ENCODE results near the gene HDAC1. TPM values are rescaled to one million over a fixed set of nuclear protein-coding genes. Genes with fewer than 3 reads are reported as not detected.

HDAC1 gene
- total and polyA plus RNA-seq, 11 donors = 20.0 to 46.6 (median 29.3) TPM

DNA sequence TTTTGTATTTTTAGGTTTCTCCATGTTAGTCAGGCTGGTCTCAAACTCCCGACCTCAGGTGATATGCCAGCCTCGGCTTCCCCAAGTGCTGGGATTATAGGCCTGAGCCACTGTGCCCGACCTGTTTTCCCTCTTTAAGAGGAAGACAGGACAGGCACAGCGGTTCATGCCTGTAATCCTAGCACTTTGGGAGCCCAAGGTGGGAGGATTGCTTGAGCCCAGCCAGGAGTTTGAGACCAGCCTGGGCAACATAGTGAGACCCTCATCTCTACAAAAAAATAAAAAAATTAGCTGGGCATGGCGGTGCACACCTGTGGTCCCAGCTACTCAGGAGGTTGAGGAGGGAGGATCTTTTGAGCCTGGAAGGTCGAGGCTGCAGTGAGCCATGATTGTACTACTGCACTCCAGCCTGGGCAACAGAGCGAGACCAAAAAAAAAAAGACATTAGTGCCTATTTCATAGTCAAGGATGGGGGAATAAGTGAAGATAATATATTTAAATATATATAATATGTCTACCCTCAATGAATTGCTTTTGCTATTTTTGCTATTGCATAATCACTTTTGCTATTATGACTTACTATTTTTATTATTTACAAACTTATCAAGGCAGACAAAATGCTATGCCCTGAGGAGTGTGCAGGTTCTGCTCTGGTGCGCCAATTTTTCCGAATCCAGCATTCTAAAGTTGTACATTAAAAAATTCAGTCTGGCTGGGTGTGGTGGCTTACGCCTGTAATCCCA is 26.4 kb downstream of the HDAC1 start:
- Histone ChIP-seq H3K4me3 (no peak overlapping the region), H3K27me3 (no peaks in the 10 kb centered on the region), H3K36me3 (peaks cover 0 to 49% (median 29%) of the 10 kb centered on the region in 9 donors), H3K4me1 (peaks cover 0 to 17% (median 6%) of the 10 kb centered on the region in 12 donors), H3K27ac (no peak overlapping the region), H3K9me3 (no peaks in the 10 kb centered on the region)
- intact Hi-C loops (cut with DNase I) = loop anchor here in 8 of 10 donors (5.0 to 10.0 kb wide), 5 partner anchors 73 to 103 kb away; partner anchors contain the start of genes EIF3I (in 1 of the 8), FAM167B (in 1 of the 8) and TMEM234 (in 1 of the 8)
- WGBS, 4 donors = 96 to 97% (median 97%) methylated on average over 10 of the region's 10 CpGs
- ATAC-seq = no peak
- DNase-seq = no peak
- TF ChIP-seq POLR2A (IDR thresholded peaks at IDR 0.05) = no peak
- TF ChIP-seq, protein P1, sequence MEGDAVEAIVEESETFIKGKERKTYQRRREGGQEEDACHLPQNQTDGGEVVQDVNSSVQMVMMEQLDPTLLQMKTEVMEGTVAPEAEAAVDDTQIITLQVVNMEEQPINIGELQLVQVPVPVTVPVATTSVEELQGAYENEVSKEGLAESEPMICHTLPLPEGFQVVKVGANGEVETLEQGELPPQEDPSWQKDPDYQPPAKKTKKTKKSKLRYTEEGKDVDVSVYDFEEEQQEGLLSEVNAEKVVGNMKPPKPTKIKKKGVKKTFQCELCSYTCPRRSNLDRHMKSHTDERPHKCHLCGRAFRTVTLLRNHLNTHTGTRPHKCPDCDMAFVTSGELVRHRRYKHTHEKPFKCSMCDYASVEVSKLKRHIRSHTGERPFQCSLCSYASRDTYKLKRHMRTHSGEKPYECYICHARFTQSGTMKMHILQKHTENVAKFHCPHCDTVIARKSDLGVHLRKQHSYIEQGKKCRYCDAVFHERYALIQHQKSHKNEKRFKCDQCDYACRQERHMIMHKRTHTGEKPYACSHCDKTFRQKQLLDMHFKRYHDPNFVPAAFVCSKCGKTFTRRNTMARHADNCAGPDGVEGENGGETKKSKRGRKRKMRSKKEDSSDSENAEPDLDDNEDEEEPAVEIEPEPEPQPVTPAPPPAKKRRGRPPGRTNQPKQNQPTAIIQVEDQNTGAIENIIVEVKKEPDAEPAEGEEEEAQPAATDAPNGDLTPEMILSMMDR (IDR thresholded peaks at IDR 0.05) = no peak

DNA sequence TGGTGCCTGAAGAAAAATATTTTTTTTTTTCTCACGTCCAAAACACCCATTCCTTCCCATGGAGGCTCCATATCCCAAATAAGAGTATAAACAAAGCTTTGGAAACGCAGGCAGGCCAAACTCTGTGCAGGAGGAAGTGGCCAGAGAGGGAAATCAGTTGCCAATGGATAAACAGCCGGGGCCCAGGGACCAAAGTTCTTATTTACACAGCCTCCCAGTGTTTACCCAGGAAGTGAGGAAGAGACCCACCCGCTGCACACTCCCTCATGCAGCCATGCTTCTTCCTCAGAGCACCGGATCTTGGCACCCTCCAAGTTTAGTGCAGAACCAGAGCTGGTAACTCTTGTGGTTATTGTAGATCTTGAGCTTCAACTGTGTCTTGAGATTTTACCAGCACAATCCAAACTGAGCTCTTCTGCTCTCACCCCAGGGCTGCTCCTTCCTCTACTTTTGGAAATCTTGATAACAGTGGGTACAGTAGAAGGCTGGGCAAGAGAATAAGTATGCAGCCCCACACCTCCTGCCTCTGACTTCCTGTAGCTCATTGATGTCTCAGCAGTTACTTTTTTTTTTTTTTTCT is 29.9 kb downstream of the HDAC1 start:
- intact Hi-C loops (cut with DNase I) = no loop called here
- peaks cover 0 to 73% (median 57%) of the 10 kb centered on the region in 9 donors for H3K36me3 ChIP-seq
- H3K4me3 ChIP-seq = no peak overlapping the region
- TF ChIP-seq, protein P1 (IDR thresholded peaks at IDR 0.05) = no peak
- TF ChIP-seq POLR2A (IDR thresholded peaks at IDR 0.05) = no peak
- H3K27me3 ChIP-seq = no peaks in the 10 kb centered on the region
- no peaks in the 10 kb centered on the region for H3K9me3 ChIP-seq
- no peak for DNase-seq
- peak in 1 of 4 donors; percentile 38 for ATAC-seq
- WGBS, 4 donors = 51 to 67% (median 59%) methylated on average over 5 of the region's 5 CpGs
- H3K27ac ChIP-seq = peak overlapping the region in 1 of 12 donors; percentile 66
- peaks cover 0 to 10% (median under 1%) of the 10 kb centered on the region in 12 donors for H3K4me1 ChIP-seq

DNA sequence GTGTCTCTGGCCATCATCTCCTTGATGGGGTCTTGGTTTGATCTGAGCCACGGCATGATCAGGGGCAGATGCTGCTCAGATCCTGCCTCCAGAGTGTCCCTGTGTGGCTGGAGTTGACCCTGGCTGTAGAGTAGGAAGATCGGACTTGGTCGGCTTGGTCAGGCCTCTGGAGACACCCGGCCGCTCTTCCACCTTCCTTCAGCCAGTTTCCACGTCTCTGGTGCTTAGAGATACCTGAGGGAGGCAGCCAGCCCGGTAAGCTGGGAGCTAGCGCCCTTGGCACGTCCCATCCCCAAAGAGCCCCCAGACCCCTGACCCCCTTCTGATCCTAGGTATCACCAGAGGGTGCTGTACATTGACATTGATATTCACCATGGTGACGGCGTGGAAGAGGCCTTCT is 35.3 kb downstream of the HDAC1 start:
- no peak overlapping the region for H3K27ac ChIP-seq
- H3K9me3 ChIP-seq = no peaks in the 10 kb centered on the region
- WGBS, 4 donors = 90 to 95% (median 93%) methylated on average over 8 to 11 of the region's 11 CpGs
- H3K27me3 ChIP-seq = no peaks in the 10 kb centered on the region
- H3K4me1 ChIP-seq = peaks cover 0 to under 1% (median 0%) of the 10 kb centered on the region in 12 donors
- no peak overlapping the region for H3K4me3 ChIP-seq
- peaks cover 0 to 92% (median 79%) of the 10 kb centered on the region in 9 donors for H3K36me3 ChIP-seq
- ATAC-seq = no peak
- intact Hi-C loops (cut with DNase I) = no loop called here
- DNase-seq = no peak
- TF ChIP-seq POLR2A (IDR thresholded peaks at IDR 0.05) = no peak

DNA sequence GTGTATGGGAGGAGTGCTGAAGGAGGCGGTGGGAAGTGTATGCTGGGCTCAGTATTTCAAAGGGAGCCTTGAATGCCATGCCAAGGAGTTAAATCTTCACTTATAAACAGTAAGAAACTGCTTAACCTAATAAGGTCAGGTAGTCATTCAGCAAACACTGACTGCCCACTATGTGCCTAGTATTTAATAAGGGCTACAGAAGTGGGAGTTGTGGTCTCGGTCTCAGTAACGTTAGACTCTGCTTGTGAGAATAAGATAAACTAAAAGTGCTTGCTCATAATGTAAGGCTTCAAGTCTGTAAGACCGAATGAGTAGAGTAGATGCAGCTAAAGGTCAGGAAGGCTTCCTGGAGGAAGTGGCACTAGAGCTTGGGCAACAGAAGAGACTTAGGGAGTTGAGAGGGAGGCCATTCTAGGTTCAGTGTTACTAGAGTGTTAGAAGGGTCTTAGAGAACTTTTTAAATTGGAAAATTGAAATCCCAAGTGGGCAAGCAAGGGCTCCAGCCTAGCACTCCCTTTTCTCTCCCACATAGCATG is 38.1 kb downstream of the HDAC1 start:
- H3K4me3 ChIP-seq = no peak overlapping the region
- TF ChIP-seq, protein P1 (IDR thresholded peaks at IDR 0.05) = no peak
- no peak for TF ChIP-seq POLR2A (IDR thresholded peaks at IDR 0.05)
- no peaks in the 10 kb centered on the region for H3K9me3 ChIP-seq
- H3K4me1 ChIP-seq = peaks cover 0 to 12% (median 8%) of the 10 kb centered on the region in 12 donors
- H3K27me3 ChIP-seq = peaks cover 0 to 3% (median 0%) of the 10 kb centered on the region in 9 donors
- WGBS, 4 donors = 86 to 95% (median 91%) methylated on average over 4 of the region's 4 CpGs
- intact Hi-C loops (cut with DNase I) = loop anchor here in 2 of 10 donors (5.0 to 10.0 kb wide), 2 partner anchors 82 to 105 kb away; partner anchors contain the start of genes EIF3I (in 1 of the 2) and TMEM234 (in 1 of the 2)
- H3K36me3 ChIP-seq = peaks cover 0 to 94% (median 84%) of the 10 kb centered on the region in 9 donors
- no peak for ATAC-seq
- H3K27ac ChIP-seq = no peak overlapping the region
- DNase-seq = no peak

All from heart left ventricle (tissue), 16 donors.